Sciatic nerve (tissue), 2 donors: Measurements from ENCODE around the gene GABARAP. TPM values are rescaled to one million over a fixed set of nuclear protein-coding genes. Genes with fewer than 3 reads are reported as not detected.

ENCODE experiments used
- ATAC-seq: fragments of 200-7000 bp; cut with Tn5 transposase; one replicate; pipeline ENCODE4 v1.9.1; 2020; ENCODE audit warnings: mild to moderate bottlenecking, moderate library complexity
- DNase-seq: peaks from one replicate; pipeline ENCODE4 v3.0.0-alpha.2; 2020; ENCODE audit warnings: low spot score
- intact Hi-C: fragments of 100-400 bp; cut with DNase I; formaldehyde crosslinking; loops from one replicate; pipeline ENCODE4 v1.14.2; 2022
- total RNA-seq: library from RNA; stranded (reverse); fragmentation: NEBNext Ultra II Directional; extraction: Animal tissue kit (Norgen Biotek cat#: 25700); gene quantifications from one replicate; pipeline ENCODE4 v1.2.1, GENCODE V29; 2021
- donor health status: DM: no; HTN: no; CAD: no.
- donor health status: DM: no; HTN: no; CAD: no.

GABARAP gene
- 397 TPM for total RNA-seq

DNA sequence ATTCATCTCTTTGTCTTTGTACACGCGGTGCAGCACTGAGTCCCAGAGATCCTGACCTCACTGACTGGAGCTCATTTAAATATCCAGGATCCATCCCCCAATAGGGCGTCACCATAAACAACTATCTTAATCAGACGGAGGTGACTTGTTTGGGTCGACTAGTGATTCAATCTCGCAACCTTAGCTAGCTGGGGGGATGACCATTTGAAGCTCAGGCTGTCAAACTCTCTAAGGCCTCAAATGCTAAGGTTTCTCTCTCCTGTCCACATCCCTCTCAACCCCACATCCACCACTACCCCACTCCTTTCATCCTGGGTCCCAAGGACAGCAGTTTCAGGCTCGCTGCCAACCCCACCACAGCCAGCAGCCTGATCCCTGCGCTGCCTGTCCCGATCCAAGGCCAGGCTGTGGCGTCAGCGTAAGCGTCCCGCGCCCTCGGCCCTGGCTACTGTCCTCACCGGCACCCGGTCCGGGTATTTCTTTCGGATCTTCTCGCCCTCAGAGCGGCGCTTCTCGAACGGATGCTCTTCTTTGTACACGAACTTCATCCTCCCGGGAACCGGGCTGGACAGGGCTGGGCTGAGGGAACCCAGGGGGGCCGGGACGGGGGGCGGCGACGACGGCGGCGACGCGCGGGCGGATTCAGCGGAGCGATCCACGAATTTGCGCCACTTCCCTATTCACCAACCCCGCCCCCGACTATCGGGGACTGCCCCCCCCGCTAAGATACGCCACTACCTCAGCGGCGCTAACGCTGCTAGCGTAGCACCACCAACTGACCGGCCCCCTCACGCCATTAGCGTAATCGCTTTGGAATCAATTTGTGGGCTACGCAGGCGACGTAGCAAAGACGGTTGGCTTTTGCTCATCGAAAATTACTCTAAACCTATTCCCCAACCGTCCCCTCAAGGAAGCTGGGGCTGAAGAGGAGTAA is at the start of gene GABARAP:
Gene GABARAP (minus strand): TSS at position 667 of the 934 bp plus-strand sequence. CDS start 119 bp downstream, at position 548.
- ATAC-seq (peak; percentile 67), DNase-seq (peak; percentile 99)
- intact Hi-C loops: no loop called here

DNA sequence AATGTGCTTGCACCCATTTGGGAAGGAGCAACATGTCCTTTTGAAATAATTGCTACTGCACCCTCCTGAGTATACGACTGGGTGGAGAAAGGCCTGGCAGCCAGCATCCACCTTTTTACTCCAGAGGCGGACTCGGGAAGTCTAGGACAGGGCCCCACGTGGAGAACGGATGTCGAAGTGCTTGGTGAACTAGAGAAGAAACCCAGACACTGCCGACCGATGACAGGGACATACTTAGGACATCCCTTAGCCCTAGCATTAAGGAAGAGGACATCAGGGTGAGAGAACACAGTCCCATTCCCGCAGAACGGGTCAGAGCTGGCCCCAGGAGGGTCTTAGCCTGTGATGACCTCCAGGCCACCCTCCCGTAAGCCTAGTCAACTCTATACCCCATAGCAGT is 48.4 kb upstream of the GABARAP start:
- DNase-seq (no peak), ATAC-seq (no peak)
- intact Hi-C loops: no loop called here

DNA sequence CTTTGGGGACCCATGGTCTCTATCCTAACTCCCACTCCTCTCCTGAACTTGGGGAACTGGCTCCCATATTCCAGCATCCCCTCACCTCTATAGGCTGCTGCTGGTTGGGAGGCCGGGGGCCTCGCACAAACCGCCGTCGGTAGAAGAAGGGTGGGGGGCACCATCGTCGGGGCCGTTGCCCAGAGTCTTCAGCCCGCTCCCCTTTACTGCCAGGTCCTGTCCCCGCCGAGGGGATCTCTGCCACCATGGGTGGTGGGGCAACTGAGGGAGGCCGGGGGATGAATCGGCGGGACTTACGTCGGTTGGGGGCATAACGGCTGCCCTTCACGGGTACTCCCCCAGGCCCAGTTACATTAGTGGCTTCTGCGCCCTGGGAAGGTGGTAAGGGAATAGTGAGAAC is 47.9 kb upstream of the GABARAP start:
- intact Hi-C loops: no loop called here
- DNase-seq: no peak
- ATAC-seq: no peak

DNA sequence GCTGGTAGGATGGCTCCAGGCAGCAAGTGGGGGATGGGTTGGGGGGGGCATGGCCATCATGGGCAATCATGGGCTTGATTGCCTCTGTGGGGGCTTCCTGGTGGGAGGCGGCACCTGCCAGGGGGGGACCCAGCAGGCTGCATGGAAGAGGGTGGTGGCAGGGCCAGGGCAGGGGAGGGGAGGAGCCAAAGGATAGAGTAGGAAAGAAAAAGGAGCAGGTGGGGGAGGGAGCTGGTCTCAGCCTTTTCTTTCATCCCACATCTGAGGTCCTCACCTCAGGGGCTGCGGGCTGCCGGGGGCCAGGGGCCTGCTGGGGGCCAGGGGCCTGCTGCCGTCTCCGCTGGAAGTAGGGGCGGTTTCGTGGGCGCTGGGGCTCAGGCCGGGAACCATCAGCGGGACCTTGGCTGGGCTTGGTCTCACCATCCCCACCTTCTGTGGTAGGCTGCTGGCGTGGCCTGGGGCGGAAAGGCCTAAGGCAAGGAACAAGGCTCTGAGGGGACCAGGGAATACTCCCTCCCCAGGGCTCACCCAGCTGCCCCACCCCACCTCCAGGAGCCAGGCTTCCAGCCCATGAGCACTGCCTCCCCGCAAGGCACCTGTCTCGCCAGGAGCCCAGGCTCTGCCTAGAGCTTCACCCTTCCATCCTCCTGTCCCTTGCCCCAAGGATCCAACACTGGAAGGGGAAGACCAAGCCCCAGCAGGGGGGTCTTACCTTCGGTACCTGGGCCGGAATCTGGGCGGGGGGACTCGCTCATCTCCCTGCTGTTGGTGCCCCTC is 47.2 kb upstream of the GABARAP start:
- DNase-seq (no peak), ATAC-seq (no peak)
- intact Hi-C loops: no loop called here

DNA sequence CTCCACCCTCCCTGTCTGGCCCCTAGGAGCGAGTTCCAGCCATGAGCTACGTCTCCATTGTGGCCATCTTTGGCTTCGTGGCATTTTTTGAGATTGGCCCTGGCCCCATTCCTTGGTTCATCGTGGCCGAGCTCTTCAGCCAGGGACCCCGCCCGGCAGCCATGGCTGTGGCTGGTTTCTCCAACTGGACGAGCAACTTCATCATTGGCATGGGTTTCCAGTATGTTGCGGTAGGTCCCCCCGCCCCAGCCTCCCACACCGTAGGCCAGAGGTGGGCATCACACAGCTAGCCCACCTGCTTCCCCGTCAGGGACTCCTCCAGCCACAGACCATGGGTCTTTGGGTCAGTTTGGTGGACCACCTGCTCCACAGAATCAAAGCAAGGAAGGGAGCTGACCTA is 43.4 kb upstream of the GABARAP start:
- ATAC-seq (no peak), DNase-seq (no peak)
- intact Hi-C loops: no loop called here

DNA sequence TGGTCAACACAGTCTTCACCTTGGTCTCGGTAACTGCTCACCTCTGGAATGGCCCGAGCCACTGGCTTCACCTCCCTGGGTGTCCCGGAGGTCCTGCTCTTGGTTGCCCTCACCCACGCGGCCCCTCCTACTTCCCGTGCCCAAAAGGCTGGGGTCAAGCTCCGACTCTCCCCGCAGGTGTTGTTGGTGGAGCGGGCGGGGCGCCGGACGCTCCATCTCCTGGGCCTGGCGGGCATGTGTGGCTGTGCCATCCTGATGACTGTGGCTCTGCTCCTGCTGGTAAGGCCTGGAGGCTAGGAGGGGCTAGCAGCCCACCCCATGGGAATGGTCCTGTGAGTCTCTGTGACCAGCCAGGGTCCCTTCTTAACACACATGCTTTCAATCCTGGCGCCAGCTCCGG is 42.7 kb upstream of the GABARAP start:
- intact Hi-C loops: no loop called here
- DNase-seq (no peak), ATAC-seq (no peak)

DNA sequence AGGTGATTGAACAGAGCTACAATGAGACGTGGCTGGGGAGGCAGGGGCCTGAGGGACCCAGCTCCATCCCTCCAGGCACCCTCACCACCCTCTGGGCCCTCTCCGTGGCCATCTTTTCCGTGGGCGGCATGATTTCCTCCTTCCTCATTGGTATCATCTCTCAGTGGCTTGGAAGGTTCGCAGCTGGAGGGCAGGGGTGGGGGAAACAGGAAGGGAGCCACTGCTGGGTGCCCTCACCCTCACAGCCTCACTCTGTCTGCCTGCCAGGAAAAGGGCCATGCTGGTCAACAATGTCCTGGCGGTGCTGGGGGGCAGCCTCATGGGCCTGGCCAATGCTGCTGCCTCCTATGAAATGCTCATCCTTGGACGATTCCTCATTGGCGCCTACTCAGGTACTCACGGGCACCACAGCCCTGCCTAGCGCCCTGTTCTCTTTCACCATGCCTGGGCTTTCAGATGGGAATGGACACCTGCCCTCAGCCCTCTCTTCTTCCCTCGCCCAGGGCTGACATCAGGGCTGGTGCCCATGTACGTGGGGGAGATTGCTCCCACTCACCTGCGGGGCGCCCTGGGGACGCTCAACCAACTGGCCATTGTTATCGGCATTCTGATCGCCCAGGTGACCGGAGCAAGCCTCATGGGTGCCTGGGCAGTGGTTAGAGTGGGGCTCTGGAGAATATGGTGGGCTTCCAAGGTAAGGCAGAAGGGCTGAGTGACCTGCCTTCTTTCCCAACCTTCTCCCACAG is 41.4 kb upstream of the GABARAP start:
- no peak for DNase-seq

DNA sequence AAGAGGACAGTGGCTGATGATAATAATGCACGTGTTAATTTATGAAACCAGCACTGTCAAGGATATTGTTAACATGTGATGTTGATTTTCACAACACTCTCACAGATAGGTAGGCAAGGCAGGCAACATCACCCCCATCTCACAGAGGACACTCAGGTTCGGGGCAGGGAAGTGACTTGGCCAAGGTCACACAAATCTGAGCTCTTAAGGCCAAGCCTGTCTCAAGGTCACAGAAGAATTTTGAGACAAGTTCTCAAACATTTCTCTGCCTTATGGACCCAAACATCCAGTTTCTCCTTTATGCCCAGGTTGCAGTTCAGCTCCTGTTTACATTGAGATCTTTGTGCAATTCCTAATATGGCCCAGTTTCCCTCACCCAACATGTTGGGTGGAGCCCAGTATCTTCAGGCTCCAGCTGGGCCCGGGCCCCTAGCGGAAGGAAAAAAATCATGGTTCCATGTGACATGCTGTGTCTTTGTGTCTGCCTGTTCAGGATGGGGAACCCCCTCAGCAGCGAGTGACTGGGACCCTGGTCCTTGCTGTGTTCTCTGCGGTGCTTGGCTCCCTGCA is 40.6 kb upstream of the GABARAP start:
- no peak for ATAC-seq
- intact Hi-C loops: no loop called here
- DNase-seq: no peak

More for the DNA sequence above, 41.4 kb upstream of the GABARAP start:
- ATAC-seq: no peak
- intact Hi-C loops: no loop called here

DNA sequence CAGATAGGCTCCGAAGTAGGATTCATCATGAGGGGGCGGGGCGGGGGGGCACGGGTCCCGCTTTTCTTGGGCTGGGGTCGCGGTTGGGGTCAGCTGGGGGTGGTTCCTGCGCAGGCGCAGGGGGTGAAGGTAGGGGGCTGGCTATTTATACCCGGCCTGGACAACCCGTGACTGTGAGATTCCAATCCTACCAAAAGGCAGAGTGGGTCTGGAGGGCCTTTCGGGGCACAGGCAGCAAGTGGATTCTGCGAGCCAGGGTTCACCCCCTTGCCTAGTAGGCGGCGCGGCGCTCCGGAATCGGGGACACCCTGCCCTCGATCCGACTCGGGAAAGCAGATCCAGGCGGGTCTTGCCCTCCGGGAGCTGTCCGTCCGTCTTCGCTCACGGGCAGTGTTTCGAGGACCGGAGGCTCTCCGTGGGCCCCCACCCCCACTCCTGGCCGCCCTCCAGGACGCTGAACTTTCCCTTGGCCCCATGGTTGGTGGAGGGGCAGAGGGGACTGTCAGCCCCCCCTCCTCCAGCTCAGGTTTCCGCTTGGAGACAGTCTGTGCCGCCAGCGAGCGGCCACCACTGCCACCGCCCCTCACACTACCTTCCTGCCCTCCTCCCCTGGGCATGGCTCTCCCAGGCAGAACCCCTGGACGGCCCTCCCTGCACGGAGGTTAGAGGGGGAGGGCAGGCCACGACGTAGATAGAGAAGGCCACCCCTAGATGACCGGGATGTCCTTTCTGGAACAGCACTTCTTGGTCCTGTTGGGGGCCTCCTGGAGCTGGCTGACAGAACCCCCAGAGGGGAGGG is 39.9 kb upstream of the GABARAP start:
- ATAC-seq (peak; percentile 3), DNase-seq (no peak)
- intact Hi-C loops: no loop called here

DNA sequence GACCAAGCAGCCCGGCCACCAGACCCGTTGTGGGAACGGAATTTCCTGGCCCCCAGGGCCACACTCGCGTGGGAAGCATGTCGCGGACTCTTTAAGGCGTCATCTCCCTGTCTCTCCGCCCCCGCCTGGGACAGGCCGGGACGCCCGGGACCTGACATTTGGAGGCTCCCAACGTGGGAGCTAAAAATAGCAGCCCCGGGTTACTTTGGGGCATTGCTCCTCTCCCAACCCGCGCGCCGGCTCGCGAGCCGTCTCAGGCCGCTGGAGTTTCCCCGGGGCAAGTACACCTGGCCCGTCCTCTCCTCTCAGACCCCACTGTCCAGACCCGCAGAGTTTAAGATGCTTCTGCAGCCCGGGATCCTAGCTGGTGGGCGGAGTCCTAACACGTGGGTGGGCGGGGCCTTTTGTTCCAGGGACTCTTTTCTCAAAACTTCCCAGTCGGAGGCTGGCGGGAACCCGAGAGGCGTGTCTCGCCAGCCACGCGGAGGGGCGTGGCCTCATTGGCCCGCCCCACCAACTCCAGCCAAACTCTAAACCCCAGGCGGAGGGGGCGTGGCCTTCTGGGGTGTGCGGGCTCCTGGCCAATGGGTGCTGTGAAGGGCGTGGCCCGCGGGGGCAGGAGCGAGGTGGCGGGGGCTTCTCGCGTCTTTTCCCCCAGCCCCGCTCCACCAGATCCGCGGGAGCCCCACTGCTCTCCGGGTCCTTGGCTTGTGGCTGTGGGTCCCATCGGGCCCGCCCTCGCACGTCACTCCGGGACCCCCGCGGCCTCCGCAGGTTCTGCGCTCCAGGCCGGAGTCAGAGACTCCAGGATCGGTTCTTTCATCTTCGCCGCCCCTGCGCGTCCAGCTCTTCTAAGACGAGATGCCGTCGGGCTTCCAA is 39.1 kb upstream of the GABARAP start, which contains the start of gene SLC2A4:
Gene SLC2A4 (plus strand): TSS at position 645 of the 879 bp plus-strand sequence. CDS start 217 bp downstream, at position 862.
- peak; percentile 96 for DNase-seq
- peak; percentile 93 for ATAC-seq
- intact Hi-C loops: no loop called here

DNA sequence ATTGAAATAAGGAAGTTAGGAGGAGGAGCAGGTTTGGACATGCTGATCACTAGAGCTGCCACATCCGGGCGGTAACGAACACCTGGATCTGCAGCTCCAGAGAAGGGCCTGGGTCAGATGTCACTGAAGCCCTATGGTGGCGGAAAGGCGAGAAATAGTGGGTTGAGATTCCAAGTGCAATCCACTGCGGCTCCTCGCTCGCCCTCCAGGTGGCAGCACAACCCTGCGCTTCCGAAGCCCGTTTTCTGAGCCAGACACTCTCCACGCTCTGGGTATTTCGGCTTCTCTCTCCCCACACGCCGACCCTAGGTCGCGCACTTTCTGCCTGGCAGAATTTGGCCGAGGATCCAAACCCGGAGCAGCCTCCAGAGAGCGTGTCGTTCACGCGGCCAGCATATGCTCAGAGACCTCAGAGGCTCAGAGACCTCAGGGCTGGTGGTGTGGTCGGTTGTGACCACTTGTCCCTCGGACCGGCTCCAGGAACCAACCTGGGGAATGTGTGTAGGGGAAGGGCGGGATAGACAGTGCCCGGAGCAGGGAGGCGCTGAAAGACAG is 38.3 kb upstream of the GABARAP start:
- intact Hi-C loops: no loop called here
- peak; percentile 90 for ATAC-seq
- DNase-seq: peak; percentile 87

DNA sequence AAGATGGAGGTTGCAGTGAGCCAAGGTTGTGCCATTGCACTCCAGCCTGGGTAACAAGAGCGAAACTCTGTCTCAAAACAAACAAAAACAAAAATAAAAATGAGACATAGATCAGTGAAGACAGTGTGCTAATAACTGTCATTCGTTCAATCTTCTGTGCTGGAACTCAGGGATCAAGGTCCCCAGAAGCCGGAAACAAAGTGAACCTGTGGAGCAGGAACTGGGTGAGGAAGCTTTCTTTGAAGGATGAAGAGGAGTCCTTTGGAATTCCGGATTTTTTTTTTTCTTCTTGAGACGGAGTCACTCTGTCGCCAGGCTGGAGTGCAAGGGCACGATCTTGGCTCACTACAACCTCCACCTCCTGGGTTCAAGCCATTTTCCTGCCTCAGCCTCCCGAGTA is 37.2 kb upstream of the GABARAP start:
- no peak for DNase-seq
- ATAC-seq: no peak
- intact Hi-C loops: no loop called here

DNA sequence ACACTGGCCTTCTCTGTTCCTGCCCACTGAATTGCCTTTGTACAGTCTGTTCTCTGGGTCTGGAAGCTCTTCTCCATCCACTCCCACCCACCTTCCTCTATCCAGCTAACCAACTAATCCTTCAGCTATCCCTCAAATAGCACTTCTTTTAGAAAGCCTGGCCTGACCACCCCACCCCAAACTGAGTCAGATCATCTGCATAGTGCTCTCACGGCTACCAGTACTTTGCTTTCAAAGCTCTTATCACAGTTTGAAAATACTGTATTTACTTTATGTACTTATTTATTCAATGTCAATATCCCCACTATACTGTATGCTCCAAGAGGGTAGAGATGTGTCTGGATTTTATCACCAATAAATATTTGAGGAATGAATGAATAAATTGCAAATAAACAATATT is 24.5 kb upstream of the GABARAP start:
- intact Hi-C loops: no loop called here
- ATAC-seq (no peak), DNase-seq (no peak)

DNA sequence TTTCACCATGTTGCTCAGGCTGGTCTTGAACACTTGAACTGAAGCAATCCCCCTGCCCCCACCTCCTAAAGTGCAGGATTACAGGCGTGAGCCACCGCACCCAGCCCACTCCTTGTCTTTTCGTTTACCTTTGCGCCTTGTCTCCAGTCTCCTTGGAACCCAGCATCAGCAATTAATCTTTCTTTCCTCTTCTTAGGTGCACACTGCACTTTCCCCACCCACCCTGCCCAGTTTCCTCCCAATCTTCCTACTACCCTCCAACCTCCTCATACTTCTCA is 21.5 kb upstream of the GABARAP start:
- intact Hi-C loops: no loop called here
- DNase-seq: no peak
- no peak for ATAC-seq

DNA sequence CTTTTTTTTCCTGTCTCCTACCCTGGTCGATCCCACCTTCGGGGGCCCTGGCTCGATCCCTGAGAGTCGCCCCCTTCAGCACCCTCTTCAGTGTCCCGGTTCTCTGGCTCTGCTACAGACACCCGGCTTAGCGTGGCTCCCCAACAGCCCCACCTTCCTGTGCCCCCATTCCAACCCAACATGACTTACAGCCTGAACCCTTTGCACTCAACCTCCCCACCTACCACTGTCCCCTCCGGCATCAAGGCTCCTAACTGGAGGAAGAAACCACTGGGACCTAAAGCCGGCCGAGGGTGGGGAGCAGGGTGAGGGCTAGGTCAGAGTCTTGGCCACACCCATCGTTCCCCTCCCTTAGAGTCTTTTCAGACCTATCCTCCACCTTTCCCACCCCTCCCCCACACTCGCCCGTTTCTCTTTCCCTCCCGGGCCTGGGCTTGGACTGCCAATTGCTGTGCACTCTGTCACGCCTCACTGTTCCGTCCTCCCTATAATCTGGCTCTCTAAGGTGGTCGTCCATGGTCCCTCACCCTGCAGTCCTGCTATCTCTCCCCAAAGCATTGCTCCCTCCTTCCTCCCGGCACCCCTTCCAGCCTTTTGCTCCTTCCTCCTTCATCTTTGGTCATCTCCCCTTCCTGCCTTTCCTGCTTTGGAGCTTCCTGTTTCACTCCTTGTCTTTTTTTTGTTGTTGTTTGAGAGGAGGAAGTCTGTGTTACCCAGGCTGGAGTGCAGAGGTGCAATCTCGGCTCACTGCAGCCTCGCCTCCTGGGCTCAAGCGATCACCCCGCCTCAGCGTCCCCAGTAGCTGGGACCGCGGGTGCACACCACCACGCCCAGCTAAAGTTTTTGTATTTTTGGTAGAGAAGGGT is 20.9 kb upstream of the GABARAP start:
- intact Hi-C loops: no loop called here
- ATAC-seq: peak; percentile 19

DNA sequence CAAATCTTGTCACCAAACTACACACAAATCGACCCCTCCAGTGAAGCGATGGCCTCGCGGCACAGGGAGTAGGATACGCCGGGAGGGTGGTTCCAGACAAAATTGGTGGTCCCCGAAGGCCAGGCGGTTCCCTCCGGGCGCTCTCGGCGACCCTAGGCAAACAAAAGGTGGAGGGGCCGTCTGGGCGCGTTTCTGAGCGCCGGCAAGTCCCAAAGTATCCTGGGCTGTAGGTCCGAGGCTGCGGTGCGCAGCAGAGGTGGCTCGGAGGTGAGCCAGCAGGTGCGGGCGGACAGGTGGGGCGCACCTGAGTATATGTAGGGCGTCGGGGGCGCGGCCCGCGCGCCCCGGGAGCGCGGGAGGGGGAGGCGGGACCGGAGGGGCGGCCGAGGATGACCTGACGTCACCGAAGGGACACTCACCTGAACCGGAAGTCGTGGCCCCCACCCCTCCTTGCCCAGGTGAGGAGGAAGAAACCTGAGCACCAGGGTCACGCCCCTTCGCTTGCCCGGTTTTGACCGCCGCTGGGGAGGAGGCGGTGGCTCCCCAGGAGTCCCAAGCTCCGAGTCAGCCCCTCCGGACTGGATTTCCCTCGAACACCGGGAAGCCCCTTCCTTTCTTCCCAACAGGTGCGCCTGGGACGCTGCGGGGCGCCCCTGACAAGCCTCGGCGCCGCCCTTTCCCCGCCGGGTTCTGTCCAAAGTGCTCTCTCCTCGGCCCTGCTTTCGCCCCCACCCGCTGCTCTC is 20.1 kb upstream of the GABARAP start, which contains the start of gene CLDN7:
Gene CLDN7 (minus strand): TSS at position 287 of the 743 bp plus-strand sequence. CDS start 435 bp downstream, outside the sequence.
- intact Hi-C loops: no loop called here
- ATAC-seq: no peak
- no peak for DNase-seq

More for the DNA sequence above, 20.9 kb upstream of the GABARAP start:
- no peak for DNase-seq
